Measurements from ENCODE around the gene SPG7.

GRCh38 chr16:89595330-89596060, 87.3 kb downstream of the SPG7 start:
- no peak for TF ChIP-seq CTCF (IDR thresholded peaks at IDR 0.05)
- no peak for TF ChIP-seq POLR2A (IDR thresholded peaks at IDR 0.05)

All from vagina (tissue), 2 donors.